IPS DF 4.7 (cell line): Measurements from ENCODE around the gene NSL1.
"Not testable (repeated sequence)": the region's sequence is repeated elsewhere in the genome, so short reads cannot be mapped to it uniquely, and the experiment has no call there.

Source experiments
- DNase-seq: peaks from one replicate; pipeline ENCODE4 v3.0.0-alpha.2; 2013; ENCODE audit warnings: low spot score; ENCODE audit errors: extremely low read depth

The NSL1 gene

GRCh38 chr1:212783976-212784375 lies 7.6 kb downstream of the NSL1 start:
- DNase-seq: no peak

GRCh38 chr1:212782422-212783154 lies 9.0 kb downstream of the NSL1 start:
- no peak for DNase-seq

GRCh38 chr1:212781225-212781624 lies 10.4 kb downstream of the NSL1 start:
- no peak for DNase-seq

- no peak for DNase-seq
Measured at GRCh38 chr1:212780759-212781158, 10.8 kb downstream of the NSL1 start.

- DNase-seq: not testable (repeated sequence)
Measured at GRCh38 chr1:212779086-212779485, 12.5 kb downstream of the NSL1 start.

- DNase-seq: no peak
Measured at GRCh38 chr1:212777151-212777550, 14.4 kb downstream of the NSL1 start.

GRCh38 chr1:212775241-212775640 lies 16.3 kb downstream of the NSL1 start:
- no peak for DNase-seq

- DNase-seq: no peak
Measured at GRCh38 chr1:212774584-212774983, 17.0 kb downstream of the NSL1 start.

- no peak for DNase-seq
Measured at GRCh38 chr1:212773011-212773410, 18.6 kb downstream of the NSL1 start.

- DNase-seq: no peak
Measured at GRCh38 chr1:212771341-212771740, 20.2 kb downstream of the NSL1 start.

- DNase-seq: no peak
Measured at GRCh38 chr1:212769459-212770167, 22.0 kb downstream of the NSL1 start.

- not testable (repeated sequence) for DNase-seq
Measured at GRCh38 chr1:212766825-212767224, 24.8 kb downstream of the NSL1 start.

- DNase-seq: not testable (repeated sequence)
Measured at GRCh38 chr1:212764718-212765281, 26.8 kb downstream of the NSL1 start.

- DNase-seq: no peak
Measured at GRCh38 chr1:212762839-212763238, 28.7 kb downstream of the NSL1 start.

- DNase-seq: no peak
Measured at GRCh38 chr1:212762234-212762633, 29.3 kb downstream of the NSL1 start.

GRCh38 chr1:212760126-212760823 lies 31.3 kb downstream of the NSL1 start:
- DNase-seq: peak; percentile 22

GRCh38 chr1:212759683-212760082 lies 31.9 kb downstream of the NSL1 start:
- no peak for DNase-seq

- no peak for DNase-seq
Measured at GRCh38 chr1:212754680-212755079, 36.9 kb downstream of the NSL1 start.

GRCh38 chr1:212754193-212754592 lies 37.4 kb downstream of the NSL1 start:
- DNase-seq: no peak

- DNase-seq: no peak
Measured at GRCh38 chr1:212753749-212754148, 37.8 kb downstream of the NSL1 start.

GRCh38 chr1:212752934-212753497 lies 38.6 kb downstream of the NSL1 start:
- no peak for DNase-seq
